Erythroblast (primary cell): ENCODE results near the gene CTNND2.

Source experiments
- GATA1 ChIP-seq: IDR thresholded peaks from 2 replicates; pipeline ENCODE4 v1.6.1; 2011; ENCODE audit warnings: low read depth, mild to moderate bottlenecking, control low read depth, low read length, moderate library complexity
- POLR2A ChIP-seq: IDR thresholded peaks from 2 replicates; pipeline ENCODE4 v1.6.1; 2011; ENCODE audit warnings: mild to moderate bottlenecking, low read length

GRCh38 chr5:11214864-11215644, 689.2 kb downstream of the CTNND2 start:
- TF ChIP-seq POLR2A, result no peak
- TF ChIP-seq GATA1, result no peak
